CD14-positive monocyte (primary cell): ENCODE results near the gene MAP3K1. TPM values are rescaled to one million over a fixed set of nuclear protein-coding genes. Genes with fewer than 3 reads are reported as not detected.
"Not testable (repeated sequence)": the region's sequence is repeated elsewhere in the genome, so short reads cannot be mapped to it uniquely, and the experiment has no call there.

Experiments
- DNase-seq, 3 donors: peaks; one replicate each; pipeline ENCODE4 v3.0.0-alpha.2; 2011 to 2022
- H2AFZ ChIP-seq: 2 replicates; pipeline ENCODE4 v1.6.0; 2012; ENCODE audit warnings: mild to moderate bottlenecking, low read depth, low read length, inconsistent platforms; ENCODE audit not compliant: insufficient read depth, poor library complexity, severe bottlenecking
- H3K27ac ChIP-seq, 2 donors: 1 replicate in 1 of 2; 2 replicates in 1 of 2; pipeline ENCODE4 v1.5.1; 2012 to 2013; ENCODE audit warnings: low read length in 2 of 2, control low read depth in 1 of 2, inconsistent platforms in 1 of 2, low read depth in 1 of 2, mild to moderate bottlenecking in 1 of 2
- H3K27me3 ChIP-seq, 2 donors: one replicate each; pipeline versions ENCODE4 v1.6.0 to v1.6.1; 2011 to 2013; ENCODE audit warnings: low read length in 2 of 2; ENCODE audit not compliant: control insufficient read depth in 2 of 2, insufficient read depth in 2 of 2
- H3K36me3 ChIP-seq, 2 donors: replicated peaks in 1 of 2; 1 replicate in 1 of 2; 2 replicates in 1 of 2; pipeline versions ENCODE4 v1.5.1 to v1.6.1; 2012 to 2013; ENCODE audit warnings: low read length in 2 of 2, control low read depth in 1 of 2, inconsistent platforms in 1 of 2, mild to moderate bottlenecking in 1 of 2; ENCODE audit not compliant: insufficient read depth in 2 of 2, control insufficient read depth in 1 of 2
- H3K4me1 ChIP-seq, 2 donors: 1 replicate in 1 of 2; 2 replicates in 1 of 2; pipeline versions ENCODE4 v1.5.1 to v1.6.1; 2012 to 2013; ENCODE audit warnings: low read length in 2 of 2, control low read depth in 1 of 2, inconsistent platforms in 1 of 2, mild to moderate bottlenecking in 1 of 2, moderate library complexity in 1 of 2; ENCODE audit not compliant: insufficient read depth in 2 of 2, control insufficient read depth in 1 of 2
- H3K4me2 ChIP-seq: replicated peaks from 2 replicates; pipeline ENCODE3; 2012; ENCODE audit warnings: low read length, moderate library complexity, mild to moderate bottlenecking; ENCODE audit not compliant: poor library complexity, severe bottlenecking; ENCODE audit errors: extremely low read depth
- H3K4me3 ChIP-seq, 3 experiments: fragments of 200-600 bp in 1 of 3; sonication (generic) in 1 of 3; replicated peaks in 1 of 3; 1 replicate in 2 of 3; 2 replicates in 1 of 3; pipeline ENCODE4 v1.5.1; 2011 to 2013; ENCODE audit warnings: low read length in 3 of 3, mild to moderate bottlenecking in 3 of 3, control low read depth in 2 of 3, low read depth in 2 of 3, inconsistent platforms in 1 of 3, moderate library complexity in 1 of 3
- H3K79me2 ChIP-seq: 2 replicates; pipeline ENCODE4 v1.6.0; 2012; ENCODE audit warnings: mild to moderate bottlenecking, control low read depth, inconsistent platforms, low read length, moderate library complexity; ENCODE audit not compliant: insufficient read depth
- H3K9ac ChIP-seq: 2 replicates; pipeline ENCODE4 v1.6.0; 2017; ENCODE audit warnings: low read length, mild to moderate bottlenecking; ENCODE audit not compliant: insufficient read depth, poor library complexity, severe bottlenecking
- H3K9me3 ChIP-seq, 2 donors: replicated peaks in 1 of 2; 1 replicate in 1 of 2; 2 replicates in 1 of 2; pipeline versions ENCODE4 v1.5.1 to v1.6.1; 2012 to 2013; ENCODE audit warnings: low read length in 2 of 2, control low read depth in 1 of 2; ENCODE audit not compliant: control insufficient read depth in 1 of 2, insufficient read depth in 1 of 2
- H4K20me1 ChIP-seq: 2 replicates; pipeline ENCODE4 v1.6.0; 2012; ENCODE audit warnings: mild to moderate bottlenecking, low read length, control low read depth, moderate library complexity; ENCODE audit not compliant: insufficient read depth
- H3K27ac Mint-ChIP-seq, 7 donors: one replicate each; pipeline ENCODE4 v1.8.0; 2020; ENCODE audit warnings: mild to moderate bottlenecking in 7 of 7, mixed read lengths in 7 of 7, moderate library complexity in 6 of 7, inconsistent platforms in 2 of 7
- H3K27me3 Mint-ChIP-seq, 3 donors: one replicate each; pipeline ENCODE4 v1.8.0; 2021 to 2022; ENCODE audit warnings: low read depth in 3 of 3, mild to moderate bottlenecking in 3 of 3, mixed read lengths in 3 of 3, moderate library complexity in 3 of 3, inconsistent platforms in 1 of 3
- H3K36me3 Mint-ChIP-seq, 2 donors: one replicate each; pipeline ENCODE4 v1.8.0; 2020; ENCODE audit warnings: mixed read lengths in 2 of 2, inconsistent platforms in 1 of 2, mild to moderate bottlenecking in 1 of 2
- H3K4me1 Mint-ChIP-seq: one replicate; pipeline ENCODE4 v1.8.0; 2020; ENCODE audit warnings: mild to moderate bottlenecking, mixed read lengths
- H3K4me3 Mint-ChIP-seq, 2 donors: one replicate each; pipeline ENCODE4 v1.8.0; 2020; ENCODE audit warnings: mild to moderate bottlenecking in 2 of 2, mixed read lengths in 2 of 2, moderate library complexity in 1 of 2
- H3K9me3 Mint-ChIP-seq, 7 donors: one replicate each; pipeline ENCODE4 v1.8.0; 2020 to 2022; ENCODE audit warnings: mixed read lengths in 7 of 7, mild to moderate bottlenecking in 6 of 7, moderate library complexity in 6 of 7, inconsistent platforms in 2 of 7
- CTCF ChIP-seq: fragments of 200-600 bp; IDR thresholded peaks from one replicate; pipeline ENCODE4 v1.8.0; 2022; ENCODE audit warnings: antibody characterized with exemption, mild to moderate bottlenecking
- WGBS: methylation state at CpG from one replicate; pipeline ENCODE4 v1.1.5; 2013; ENCODE audit warnings: missing lambda C conversion rate; ENCODE audit not compliant: insufficient coverage; 5-methylcytosine and 5-hydroxymethylcytosine counted together
- intact Hi-C, 2 donors: fragments of 100-400 bp; cut with micrococcal nuclease; formaldehyde crosslinking; loops; one replicate each; pipeline versions ENCODE4 v1.15.0 to v1.15.1; 2023
- polyA plus RNA-seq, 3 donors: library from polyadenylated mRNA; depleted of rRNA in 1 of 3; unstranded in 2 of 3; stranded (reverse) in 1 of 3; fragments of 300-500 nt in 2 of 3; fragments of >200 nt in 1 of 3; fragmentation: Illumina TruSeq in 2 of 3; gene quantifications; 1 replicate in 2 of 3; 2 replicates in 1 of 3; pipeline ENCODE4 v1.2.3, GENCODE V29; 2012 to 2021

MAP3K1 gene
- polyA plus RNA-seq, 3 donors, result 44.7 to 62.1 (median 45.6) TPM

DNA sequence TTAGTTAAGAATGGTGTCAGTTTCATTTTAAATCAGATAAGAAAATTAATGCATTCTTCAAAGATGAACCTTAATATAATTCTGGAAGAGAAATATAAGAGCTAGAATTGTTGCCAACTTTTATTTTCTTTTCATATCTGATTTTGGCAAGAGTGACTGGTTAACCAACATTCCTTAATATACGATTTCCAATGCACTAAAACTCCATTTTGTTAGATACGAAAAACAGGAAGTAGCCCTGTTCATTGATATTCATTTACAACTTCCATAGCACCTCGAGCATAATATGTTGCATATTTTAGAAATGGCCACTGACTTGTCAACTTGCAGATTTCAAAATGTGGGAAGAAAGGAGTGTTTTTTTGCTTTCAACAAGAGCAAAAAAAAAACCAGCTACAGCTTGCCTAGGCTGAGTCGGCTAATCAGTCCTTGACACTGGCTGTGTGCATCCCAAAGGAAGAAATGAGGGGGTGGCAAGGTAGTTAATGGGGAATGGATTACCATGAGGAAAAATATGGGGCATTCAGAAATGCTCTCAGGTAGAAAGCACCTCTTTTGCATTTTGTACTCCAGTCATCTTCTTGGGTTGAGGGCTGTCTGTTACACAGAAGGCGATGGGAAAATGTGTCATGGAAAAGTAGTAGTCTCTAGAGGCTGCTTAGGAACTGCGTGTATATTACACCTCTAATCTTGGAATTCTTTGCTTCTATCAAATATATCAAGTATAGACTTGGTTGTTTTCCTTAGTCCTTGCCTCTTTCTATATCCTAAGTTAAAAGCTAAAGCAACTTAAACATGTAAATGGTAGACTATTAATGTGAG lies 3.9 kb downstream of the MAP3K1 start:
- Histone ChIP-seq H3K9ac (peak overlapping the region; percentile 90), H4K20me1 (peaks cover 51% of the 10 kb centered on the region), H3K36me3 (peaks cover 2 to 13% of the 10 kb centered on the region in 2 donors), H3K4me1 (peaks cover 46 to 63% of the 10 kb centered on the region in 2 donors), H3K4me2 (peak overlapping the region; percentile 93), H3K27me3 (no peaks in the 10 kb centered on the region), H3K27ac (peak overlapping the region; percentile 14 to 89), H3K79me2 (peaks cover 100% of the 10 kb centered on the region), H2AFZ (peak overlapping the region; percentile 7), H3K9me3 (no peaks in the 10 kb centered on the region), H3K4me3 (peak overlapping the region; percentile 67 to 97 (median 87))
- no peak for TF ChIP-seq CTCF
- H3K4me3 Mint-ChIP-seq, result peak overlapping the region; percentile 71 to 97
- no CpG with 5 or more reads among the region's 6 CpGs for WGBS
- H3K27ac Mint-ChIP-seq, result peak overlapping the region; percentile 87 to 94 (median 93)
- peaks cover 0 to 1% (median 0%) of the 10 kb centered on the region in 7 donors for H3K9me3 Mint-ChIP-seq
- peaks cover 46% of the 10 kb centered on the region for H3K4me1 Mint-ChIP-seq
- intact Hi-C loops, result loop anchor here (5.0 to 10.0 kb wide), 4 partner anchors 134 to 404 kb away; no protein-coding TSS in a partner anchor
- peaks cover 31 to 35% of the 10 kb centered on the region in 2 donors for H3K36me3 Mint-ChIP-seq
- peak; percentile 46 to 73 (median 68) for DNase-seq
- no peaks in the 10 kb centered on the region for H3K27me3 Mint-ChIP-seq

DNA sequence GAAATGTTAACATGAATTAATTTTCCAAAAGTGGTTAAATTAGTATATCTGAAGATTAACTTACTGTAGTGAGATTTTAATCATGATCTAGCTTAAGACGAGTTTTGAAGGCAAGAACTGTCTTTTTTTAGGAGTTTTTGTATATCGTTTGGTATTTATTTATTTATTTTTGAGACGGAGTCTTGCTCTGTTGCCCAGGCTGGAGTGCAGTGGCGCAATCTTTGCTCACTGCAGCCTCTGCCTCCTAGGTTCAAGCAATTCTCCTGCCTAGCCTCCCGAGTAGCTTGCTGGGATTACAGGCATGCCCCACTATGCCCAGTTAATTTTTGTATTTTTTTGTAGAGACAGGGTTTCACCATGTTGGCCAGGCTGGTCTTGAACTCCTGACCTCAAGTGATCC lies 6.5 kb downstream of the MAP3K1 start:
- DNase-seq, H3K9me3 Mint-ChIP-seq, H3K27me3 ChIP-seq, H3K9me3 ChIP-seq, H3K4me2 ChIP-seq, intact Hi-C loops, H3K4me3 Mint-ChIP-seq, H3K9ac ChIP-seq, H2AFZ ChIP-seq, H3K4me3 ChIP-seq, H3K27me3 Mint-ChIP-seq: not testable (repeated sequence)
- peak overlapping the region in 4 of 7 donors; percentile 63 to 79 (median 71) for H3K27ac Mint-ChIP-seq
- H3K36me3 ChIP-seq, result peaks cover 6 to 21% of the 10 kb centered on the region in 2 donors
- peaks cover 48 to 55% of the 10 kb centered on the region in 2 donors for H3K36me3 Mint-ChIP-seq
- H3K79me2 ChIP-seq, result peaks cover 100% of the 10 kb centered on the region
- H3K4me1 Mint-ChIP-seq, result peaks cover 69% of the 10 kb centered on the region
- peaks cover 77% of the 10 kb centered on the region for H4K20me1 ChIP-seq
- 83% methylated on average over 1 of the region's 5 CpGs for WGBS
- H3K4me1 ChIP-seq, result peaks cover 63 to 81% of the 10 kb centered on the region in 2 donors
- H3K27ac ChIP-seq, result peak overlapping the region in 1 of 2 donors; percentile 72
